ENCODE results near the gene PIWIL1.

GRCh38 chr12:130300737-130301535 lies 36.8 kb upstream of the PIWIL1 start:
- no peak for TF ChIP-seq CTCF (IDR thresholded peaks at IDR 0.05; ENCODE audit: low read length)
- no peak for TF ChIP-seq EZH2 (IDR thresholded peaks at IDR 0.05; ENCODE audit: borderline replicate concordance, low read length)
